A549 treated with AZD9567 at 1 μM for 4 hours (cell line): ENCODE results near the gene FMNL1. TPM values are rescaled to one million over a fixed set of nuclear protein-coding genes. Genes with fewer than 3 reads are reported as not detected.

Experiments
- total RNA-seq: library from RNA; stranded (reverse); fragments of 200-300 nt; extraction: Qiagen RNA extraction; gene quantifications from 5 replicates; pipeline ENCODE4 v1.2.3, GENCODE V29; 2022; ENCODE audit not compliant: insufficient read depth

The FMNL1 gene
- 25.4 to 35.1 TPM (median 26.4 TPM) in 5 replicates for total RNA-seq

GRCh38 chr17:45221081-45222013 lies at the start of gene FMNL1:
Gene FMNL1 (plus strand): TSS chr17:45221885. CDS start chr17:45222125, 240 bp downstream.

GRCh38 chr17:45261577-45262515 lies 40.2 kb downstream of the FMNL1 start, which contains the start of gene SPATA32:
Gene SPATA32 (minus strand): TSS chr17:45262094. CDS start chr17:45262016, 78 bp downstream.

Other genes with a start within 250 kb of the FMNL1 start
- 18.1 to 21.5 TPM (median 19.4 TPM) in 5 replicates for gene DCAKD, start 170.3 kb upstream of the FMNL1 start, total RNA-seq
- 118 to 186 TPM (median 166 TPM) in 5 replicates for gene NMT1, start 160.6 kb upstream of the FMNL1 start, total RNA-seq
- gene PLCD3, start 89.4 kb upstream of the FMNL1 start, total RNA-seq: 159 to 180 TPM (median 164 TPM) in 5 replicates
- 3.0 to 9.2 TPM (median 7.7 TPM) in 5 replicates for gene ACBD4, start 86.2 kb upstream of the FMNL1 start, total RNA-seq
- 49.5 to 55.6 TPM (median 53.2 TPM) in 5 replicates for gene HEXIM1, start 73.4 kb upstream of the FMNL1 start, total RNA-seq
- 13.2 to 21.8 TPM (median 15.3 TPM) in 5 replicates for gene HEXIM2, start 60.0 kb upstream of the FMNL1 start, total RNA-seq
- 0.08 to 0.21 TPM (median 0.15 TPM) in 4 of 5 replicates, not detected in the other for gene SPATA32, start 40.2 kb downstream of the FMNL1 start, total RNA-seq
- gene MAP3K14, start 95.1 kb downstream of the FMNL1 start, total RNA-seq: 37.0 to 64.7 TPM (median 44.2 TPM) in 5 replicates
- gene ARHGAP27, start 211.0 kb downstream of the FMNL1 start, total RNA-seq: 15.3 to 36.6 TPM (median 17.3 TPM) in 5 replicates